ENCODE measurements around the gene NDOR1.

DNA sequence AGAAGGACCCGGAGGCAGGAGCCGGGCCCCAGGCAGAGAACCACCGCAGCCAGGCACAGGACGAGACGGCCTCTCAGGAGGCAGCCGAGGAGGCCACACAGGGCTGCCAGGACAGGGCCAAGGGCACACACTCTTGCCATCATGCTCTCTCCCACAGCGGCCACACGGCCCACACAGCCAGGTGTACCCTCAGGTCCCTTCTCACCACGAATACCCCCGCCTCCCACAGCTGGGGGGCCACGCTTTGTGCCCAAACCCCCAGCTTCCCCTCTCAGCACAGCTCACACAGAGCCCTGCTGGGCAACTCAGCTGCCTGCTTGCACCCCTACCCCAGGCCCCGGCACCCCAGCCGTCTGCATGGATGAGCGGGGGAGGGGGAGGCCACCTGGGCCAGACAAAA lies 11.7 kb upstream of the NDOR1 start:
- no peak for TF ChIP-seq EZH2 (IDR thresholded peaks at IDR 0.05; ENCODE audit: low read depth)
- TF ChIP-seq, protein P1, sequence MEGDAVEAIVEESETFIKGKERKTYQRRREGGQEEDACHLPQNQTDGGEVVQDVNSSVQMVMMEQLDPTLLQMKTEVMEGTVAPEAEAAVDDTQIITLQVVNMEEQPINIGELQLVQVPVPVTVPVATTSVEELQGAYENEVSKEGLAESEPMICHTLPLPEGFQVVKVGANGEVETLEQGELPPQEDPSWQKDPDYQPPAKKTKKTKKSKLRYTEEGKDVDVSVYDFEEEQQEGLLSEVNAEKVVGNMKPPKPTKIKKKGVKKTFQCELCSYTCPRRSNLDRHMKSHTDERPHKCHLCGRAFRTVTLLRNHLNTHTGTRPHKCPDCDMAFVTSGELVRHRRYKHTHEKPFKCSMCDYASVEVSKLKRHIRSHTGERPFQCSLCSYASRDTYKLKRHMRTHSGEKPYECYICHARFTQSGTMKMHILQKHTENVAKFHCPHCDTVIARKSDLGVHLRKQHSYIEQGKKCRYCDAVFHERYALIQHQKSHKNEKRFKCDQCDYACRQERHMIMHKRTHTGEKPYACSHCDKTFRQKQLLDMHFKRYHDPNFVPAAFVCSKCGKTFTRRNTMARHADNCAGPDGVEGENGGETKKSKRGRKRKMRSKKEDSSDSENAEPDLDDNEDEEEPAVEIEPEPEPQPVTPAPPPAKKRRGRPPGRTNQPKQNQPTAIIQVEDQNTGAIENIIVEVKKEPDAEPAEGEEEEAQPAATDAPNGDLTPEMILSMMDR (conservative IDR thresholded peaks at IDR 0.05) = no peak
